Measurements from ENCODE around the gene ARMH4. TPM values are rescaled to one million over a fixed set of nuclear protein-coding genes. Genes with fewer than 3 reads are reported as not detected.

The ARMH4 gene
- polyA plus RNA-seq, 3 donors, result 0.07 TPM; not detected in 2

- no peak overlapping the region for H2AFZ ChIP-seq (ENCODE audit: insufficient read depth, low read depth, low read length, poor library complexity, severe bottlenecking)
- no peaks in the 10 kb centered on the region for H3K36me3 ChIP-seq (replicated peaks in 1 of 2; ENCODE audit: control insufficient read depth in 1 of 2, insufficient read depth in 2 of 2, low read length in 2 of 2)
- no peaks in the 10 kb centered on the region for H3K27me3 ChIP-seq (ENCODE audit: control insufficient read depth in 2 of 2, insufficient read depth in 2 of 2, low read length in 2 of 2)
- Mint-ChIP-seq H3K27me3 (ENCODE audit: low read depth in 3 of 3) (no peaks in the 10 kb centered on the region), H3K9me3 (peaks cover 0 to 14% (median 2%) of the 10 kb centered on the region in 7 donors), H3K36me3 (no peaks in the 10 kb centered on the region), H3K4me1 (no peaks in the 10 kb centered on the region), H3K4me3 (no peak overlapping the region), H3K27ac (no peak overlapping the region)
- H3K9me3 ChIP-seq (replicated peaks in 1 of 2; ENCODE audit: control insufficient read depth in 1 of 2, insufficient read depth in 1 of 2, low read length in 2 of 2), result peaks cover 0 to 4% of the 10 kb centered on the region in 2 donors
- no peaks in the 10 kb centered on the region for H3K79me2 ChIP-seq (ENCODE audit: insufficient read depth, low read length)
- DNase-seq, result no peak
- H3K4me2 ChIP-seq (replicated peaks; ENCODE audit: extremely low read depth, low read length, poor library complexity, severe bottlenecking), result no peak overlapping the region
- H3K4me1 ChIP-seq (ENCODE audit: control insufficient read depth in 1 of 2, insufficient read depth in 2 of 2, low read length in 2 of 2), result no peaks in the 10 kb centered on the region
- TF ChIP-seq CTCF (IDR thresholded peaks at IDR 0.05), result no peak
- no peak overlapping the region for H3K27ac ChIP-seq (ENCODE audit: low read depth in 1 of 2, low read length in 2 of 2)
- H4K20me1 ChIP-seq (ENCODE audit: insufficient read depth, low read length), result no peaks in the 10 kb centered on the region
- H3K4me3 ChIP-seq (replicated peaks in 1 of 3; ENCODE audit: low read depth in 2 of 3, low read length in 3 of 3), result no peak overlapping the region
- intact Hi-C loops (cut with micrococcal nuclease), result no loop called here
- no peak overlapping the region for H3K9ac ChIP-seq (ENCODE audit: insufficient read depth, low read length, poor library complexity, severe bottlenecking)
Observed at GRCh38 chr14:58027904-58028303, 124.1 kb downstream of the ARMH4 start.

GRCh38 chr14:58026967-58027366 is 125.0 kb downstream of the ARMH4 start:
- WGBS (ENCODE audit: insufficient coverage), result no CpG with 5 or more reads among the region's 1 CpG
- Histone ChIP-seq H3K27ac (ENCODE audit: low read depth in 1 of 2, low read length in 2 of 2) (no peak overlapping the region), H3K4me1 (ENCODE audit: control insufficient read depth in 1 of 2, insufficient read depth in 2 of 2, low read length in 2 of 2) (no peaks in the 10 kb centered on the region), H3K27me3 (ENCODE audit: control insufficient read depth in 2 of 2, insufficient read depth in 2 of 2, low read length in 2 of 2) (no peaks in the 10 kb centered on the region), H3K4me2 (replicated peaks; ENCODE audit: extremely low read depth, low read length, poor library complexity, severe bottlenecking) (no peak overlapping the region), H3K9ac (ENCODE audit: insufficient read depth, low read length, poor library complexity, severe bottlenecking) (no peak overlapping the region), H3K9me3 (replicated peaks in 1 of 2; ENCODE audit: control insufficient read depth in 1 of 2, insufficient read depth in 1 of 2, low read length in 2 of 2) (peaks cover 0 to 2% of the 10 kb centered on the region in 2 donors), H2AFZ (ENCODE audit: insufficient read depth, low read depth, low read length, poor library complexity, severe bottlenecking) (no peak overlapping the region), H3K36me3 (replicated peaks in 1 of 2; ENCODE audit: control insufficient read depth in 1 of 2, insufficient read depth in 2 of 2, low read length in 2 of 2) (no peaks in the 10 kb centered on the region), H3K4me3 (replicated peaks in 1 of 3; ENCODE audit: low read depth in 2 of 3, low read length in 3 of 3) (no peak overlapping the region), H4K20me1 (ENCODE audit: insufficient read depth, low read length) (no peaks in the 10 kb centered on the region), H3K79me2 (ENCODE audit: insufficient read depth, low read length) (no peaks in the 10 kb centered on the region)
- Mint-ChIP-seq H3K4me1 (no peaks in the 10 kb centered on the region), H3K9me3 (peaks cover 0 to 9% (median under 1%) of the 10 kb centered on the region in 7 donors), H3K36me3 (no peaks in the 10 kb centered on the region), H3K27me3 (ENCODE audit: low read depth in 3 of 3) (no peaks in the 10 kb centered on the region), H3K4me3 (no peak overlapping the region), H3K27ac (no peak overlapping the region)
- intact Hi-C loops (cut with micrococcal nuclease), result no loop called here
- no peak for DNase-seq
- no peak for TF ChIP-seq CTCF (IDR thresholded peaks at IDR 0.05)

All from CD14-positive monocyte (primary cell).